ENCODE measurements around the gene CGB8.

GRCh38 chr19:49094505-49095482 is 45.9 kb upstream of the CGB8 start:
- TF ChIP-seq, protein P1, sequence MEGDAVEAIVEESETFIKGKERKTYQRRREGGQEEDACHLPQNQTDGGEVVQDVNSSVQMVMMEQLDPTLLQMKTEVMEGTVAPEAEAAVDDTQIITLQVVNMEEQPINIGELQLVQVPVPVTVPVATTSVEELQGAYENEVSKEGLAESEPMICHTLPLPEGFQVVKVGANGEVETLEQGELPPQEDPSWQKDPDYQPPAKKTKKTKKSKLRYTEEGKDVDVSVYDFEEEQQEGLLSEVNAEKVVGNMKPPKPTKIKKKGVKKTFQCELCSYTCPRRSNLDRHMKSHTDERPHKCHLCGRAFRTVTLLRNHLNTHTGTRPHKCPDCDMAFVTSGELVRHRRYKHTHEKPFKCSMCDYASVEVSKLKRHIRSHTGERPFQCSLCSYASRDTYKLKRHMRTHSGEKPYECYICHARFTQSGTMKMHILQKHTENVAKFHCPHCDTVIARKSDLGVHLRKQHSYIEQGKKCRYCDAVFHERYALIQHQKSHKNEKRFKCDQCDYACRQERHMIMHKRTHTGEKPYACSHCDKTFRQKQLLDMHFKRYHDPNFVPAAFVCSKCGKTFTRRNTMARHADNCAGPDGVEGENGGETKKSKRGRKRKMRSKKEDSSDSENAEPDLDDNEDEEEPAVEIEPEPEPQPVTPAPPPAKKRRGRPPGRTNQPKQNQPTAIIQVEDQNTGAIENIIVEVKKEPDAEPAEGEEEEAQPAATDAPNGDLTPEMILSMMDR (IDR thresholded peaks at IDR 0.05; ENCODE audit: low read depth, low read length): no peak
- no peak for TF ChIP-seq EZH2phosphoT487 (IDR thresholded peaks at IDR 0.05; ENCODE audit: low read depth)

Measured in OCI-LY3 (cell line).